ENCODE results near the gene PRAC1.

DNA sequence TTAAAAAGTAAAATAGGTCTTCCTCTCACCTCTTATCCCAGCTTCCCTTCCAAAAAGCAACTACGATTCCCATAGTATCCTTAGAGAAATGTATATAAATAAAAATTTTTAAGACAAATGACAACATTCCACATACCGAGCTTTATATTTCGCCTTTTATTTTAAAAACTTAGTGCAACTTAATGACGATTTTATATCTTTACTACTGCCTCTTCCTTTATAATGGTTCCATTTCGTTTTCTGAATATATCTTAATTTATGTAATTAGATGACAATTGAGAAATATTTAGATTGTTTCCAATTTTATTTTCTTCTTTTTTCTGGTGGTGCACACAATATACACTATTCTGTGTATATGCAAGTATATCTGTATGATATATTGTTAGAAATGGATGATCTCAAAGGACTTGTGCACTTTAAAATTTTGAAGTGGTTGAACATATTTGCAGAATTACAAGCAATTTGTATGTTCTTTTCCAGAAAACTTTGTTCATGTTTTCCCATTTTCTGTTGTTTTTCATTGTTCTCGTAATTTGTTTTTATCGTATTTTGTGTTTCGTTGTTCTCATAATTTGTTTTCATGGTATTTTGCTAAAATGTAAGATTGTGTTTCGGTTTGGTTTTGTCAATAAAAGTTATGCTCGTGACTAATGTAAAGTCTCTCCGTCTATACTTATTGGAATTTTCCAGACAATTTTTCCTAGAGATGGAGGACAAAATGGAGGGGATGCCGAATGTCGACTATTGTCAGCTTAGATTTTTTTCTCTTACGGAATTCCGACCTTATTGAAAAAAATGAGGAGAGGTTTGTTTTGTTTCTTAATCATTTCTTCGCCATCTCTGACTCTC, 26.6 kb upstream of the PRAC1 start:
- TF ChIP-seq CTCF (IDR thresholded peaks at IDR 0.05) (no peak), POLR2A (IDR thresholded peaks at IDR 0.05) (no peak)
